ENCODE results near the gene MYO1H.

Gene MYO1H

GRCh38 chr12:109385339-109386058 is 37.8 kb downstream of the MYO1H start:
- no peak overlapping the region for H3K27ac ChIP-seq (ENCODE audit: low read depth, low read length, poor library complexity, severe bottlenecking)
- no peaks in the 10 kb centered on the region for H3K79me2 ChIP-seq (ENCODE audit: insufficient read depth, low read length)
- H3K4me1 ChIP-seq (ENCODE audit: insufficient read depth, low read length, severe bottlenecking): no peaks in the 10 kb centered on the region
- H3K9me2 ChIP-seq (ENCODE audit: low read depth, low read length): no peaks in the 10 kb centered on the region
- H3K9ac ChIP-seq (ENCODE audit: low read length): no peak overlapping the region
- H3F3A ChIP-seq (ENCODE audit: insufficient read depth, low read length): no peaks in the 10 kb centered on the region
- no peaks in the 10 kb centered on the region for H3K9me3 ChIP-seq (ENCODE audit: low read length)
- no peaks in the 10 kb centered on the region for H4K20me1 ChIP-seq (ENCODE audit: insufficient read depth, low read length)
- H3K4me3 ChIP-seq (ENCODE audit: low read depth, low read length, poor library complexity, severe bottlenecking): no peak overlapping the region
- no peaks in the 10 kb centered on the region for H3K27me3 ChIP-seq (ENCODE audit: insufficient read depth, low read length)
- H3K36me3 ChIP-seq (ENCODE audit: insufficient read depth, low read length): no peaks in the 10 kb centered on the region
- H3K4me2 ChIP-seq (ENCODE audit: low read length): no peak overlapping the region
- H2AFZ ChIP-seq (ENCODE audit: low read length): no peak overlapping the region
- no peak for TF ChIP-seq EZH2 (IDR thresholded peaks at IDR 0.05; ENCODE audit: borderline replicate concordance, low read length)
- TF ChIP-seq, protein P1, sequence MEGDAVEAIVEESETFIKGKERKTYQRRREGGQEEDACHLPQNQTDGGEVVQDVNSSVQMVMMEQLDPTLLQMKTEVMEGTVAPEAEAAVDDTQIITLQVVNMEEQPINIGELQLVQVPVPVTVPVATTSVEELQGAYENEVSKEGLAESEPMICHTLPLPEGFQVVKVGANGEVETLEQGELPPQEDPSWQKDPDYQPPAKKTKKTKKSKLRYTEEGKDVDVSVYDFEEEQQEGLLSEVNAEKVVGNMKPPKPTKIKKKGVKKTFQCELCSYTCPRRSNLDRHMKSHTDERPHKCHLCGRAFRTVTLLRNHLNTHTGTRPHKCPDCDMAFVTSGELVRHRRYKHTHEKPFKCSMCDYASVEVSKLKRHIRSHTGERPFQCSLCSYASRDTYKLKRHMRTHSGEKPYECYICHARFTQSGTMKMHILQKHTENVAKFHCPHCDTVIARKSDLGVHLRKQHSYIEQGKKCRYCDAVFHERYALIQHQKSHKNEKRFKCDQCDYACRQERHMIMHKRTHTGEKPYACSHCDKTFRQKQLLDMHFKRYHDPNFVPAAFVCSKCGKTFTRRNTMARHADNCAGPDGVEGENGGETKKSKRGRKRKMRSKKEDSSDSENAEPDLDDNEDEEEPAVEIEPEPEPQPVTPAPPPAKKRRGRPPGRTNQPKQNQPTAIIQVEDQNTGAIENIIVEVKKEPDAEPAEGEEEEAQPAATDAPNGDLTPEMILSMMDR (IDR thresholded peaks at IDR 0.05; ENCODE audit: low read length): peak; percentile 40; the same call in 1 of the 2 replicates

DNA sequence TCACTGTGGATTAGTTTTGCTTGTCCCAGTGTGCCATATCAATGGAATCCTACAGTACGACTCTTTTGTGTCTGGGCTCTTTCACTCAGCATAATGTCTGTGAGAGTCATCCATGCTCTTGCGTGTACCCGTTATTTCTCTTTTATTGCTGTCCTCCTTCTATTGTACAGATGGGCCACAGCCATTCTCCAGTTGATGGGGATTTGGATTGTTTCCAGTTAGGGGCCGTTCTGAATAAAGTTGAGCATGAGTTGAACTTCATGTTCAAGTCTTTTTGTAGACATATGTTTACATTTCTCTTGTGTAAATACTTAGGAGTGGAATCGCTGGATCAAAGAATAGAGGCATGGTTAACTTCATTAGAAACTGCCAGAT is 38.3 kb downstream of the MYO1H start:
- no peaks in the 10 kb centered on the region for H3K36me3 ChIP-seq (ENCODE audit: insufficient read depth, low read length)
- no peak overlapping the region for H3K4me2 ChIP-seq (ENCODE audit: low read length)
- no peak overlapping the region for H3K4me3 ChIP-seq (ENCODE audit: low read depth, low read length, poor library complexity, severe bottlenecking)
- no peak overlapping the region for H3K9ac ChIP-seq (ENCODE audit: low read length)
- TF ChIP-seq EZH2 (IDR thresholded peaks at IDR 0.05; ENCODE audit: borderline replicate concordance, low read length): no peak
- TF ChIP-seq, protein P1 (IDR thresholded peaks at IDR 0.05; ENCODE audit: low read length): no peak
- no peaks in the 10 kb centered on the region for H3K79me2 ChIP-seq (ENCODE audit: insufficient read depth, low read length)
- no peak overlapping the region for H2AFZ ChIP-seq (ENCODE audit: low read length)
- no peaks in the 10 kb centered on the region for H3F3A ChIP-seq (ENCODE audit: insufficient read depth, low read length)
- H3K4me1 ChIP-seq (ENCODE audit: insufficient read depth, low read length, severe bottlenecking): no peaks in the 10 kb centered on the region
- no peaks in the 10 kb centered on the region for H4K20me1 ChIP-seq (ENCODE audit: insufficient read depth, low read length)
- no peaks in the 10 kb centered on the region for H3K9me3 ChIP-seq (ENCODE audit: low read length)
- no peaks in the 10 kb centered on the region for H3K9me2 ChIP-seq (ENCODE audit: low read depth, low read length)
- H3K27ac ChIP-seq (ENCODE audit: low read depth, low read length, poor library complexity, severe bottlenecking): no peak overlapping the region
- no peaks in the 10 kb centered on the region for H3K27me3 ChIP-seq (ENCODE audit: insufficient read depth, low read length)

DNA sequence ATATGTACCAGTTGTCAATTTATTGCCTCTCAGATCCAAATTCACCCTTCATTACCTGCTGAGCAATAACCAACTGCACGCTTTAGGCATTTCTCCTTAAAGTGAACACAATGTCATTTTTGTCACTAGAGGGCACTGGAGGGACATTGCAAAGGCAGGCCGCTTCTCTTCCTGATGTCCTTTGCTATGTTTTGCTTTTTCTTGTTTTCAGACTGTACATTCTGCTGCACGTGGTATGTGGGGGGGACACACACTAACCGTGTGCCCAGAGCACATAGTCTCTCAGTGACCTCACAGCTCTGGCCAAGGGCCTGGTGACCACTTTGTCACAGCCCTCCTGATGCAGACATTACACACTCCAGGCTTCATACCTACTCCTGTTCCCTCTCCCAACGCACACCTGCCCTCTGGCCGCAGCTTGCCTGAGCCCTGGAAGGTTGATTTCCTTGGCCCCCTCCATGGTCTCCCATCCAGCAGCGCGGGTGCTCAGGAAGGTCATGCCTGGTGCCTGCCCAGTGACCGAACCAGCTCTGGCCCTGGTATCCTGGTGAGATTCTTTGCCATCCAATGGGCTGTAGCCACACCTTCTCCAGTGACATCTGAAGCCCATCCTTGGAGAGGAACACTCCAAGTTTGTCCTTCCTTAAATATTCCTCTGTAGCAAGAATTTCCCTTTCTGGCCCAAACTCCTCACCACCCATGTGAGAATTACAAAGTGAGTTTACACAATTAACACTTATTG is 39.9 kb downstream of the MYO1H start:
- Histone ChIP-seq H3K4me1 (ENCODE audit: insufficient read depth, low read length, severe bottlenecking) (no peaks in the 10 kb centered on the region), H3K4me2 (ENCODE audit: low read length) (no peak overlapping the region), H3K27ac (ENCODE audit: low read depth, low read length, poor library complexity, severe bottlenecking) (no peak overlapping the region), H3K9me2 (ENCODE audit: low read depth, low read length) (no peaks in the 10 kb centered on the region), H4K20me1 (ENCODE audit: insufficient read depth, low read length) (no peaks in the 10 kb centered on the region), H3K9ac (ENCODE audit: low read length) (no peak overlapping the region), H3K9me3 (ENCODE audit: low read length) (no peaks in the 10 kb centered on the region), H2AFZ (ENCODE audit: low read length) (no peak overlapping the region), H3K4me3 (ENCODE audit: low read depth, low read length, poor library complexity, severe bottlenecking) (no peak overlapping the region), H3K36me3 (ENCODE audit: insufficient read depth, low read length) (no peaks in the 10 kb centered on the region), H3K27me3 (ENCODE audit: insufficient read depth, low read length) (no peaks in the 10 kb centered on the region), H3F3A (ENCODE audit: insufficient read depth, low read length) (no peaks in the 10 kb centered on the region), H3K79me2 (ENCODE audit: insufficient read depth, low read length) (no peaks in the 10 kb centered on the region)
- TF ChIP-seq EZH2 (IDR thresholded peaks at IDR 0.05; ENCODE audit: borderline replicate concordance, low read length): no peak
- TF ChIP-seq, protein P1 (IDR thresholded peaks at IDR 0.05; ENCODE audit: low read length): 0 out of 2 replicates have a peak, but pooled peaks have one; percentile 23
